Loucy (cell line): ENCODE measurements around the gene TMEM18.

Experiments
- CTCF ChIP-seq: fragments of 200-600 bp; sonication (generic); conservative IDR thresholded peaks from 2 replicates; pipeline ENCODE4 v1.5.1; 2014; ENCODE audit warnings: mild to moderate bottlenecking, antibody characterized with exemption, low read length
- EZH2phosphoT487 ChIP-seq: fragments of 200-600 bp; IDR thresholded peaks from 2 replicates; pipeline ENCODE4 v1.6.1; 2018; ENCODE audit warnings: antibody characterized with exemption, mild to moderate bottlenecking, moderate library complexity, borderline replicate concordance

- TF ChIP-seq CTCF (no peak), EZH2phosphoT487 (no peak)
These were observed 19.3 kb upstream of the TMEM18 start for GRCh38 chr2:696463-696862.
